PC-3 (cell line): ENCODE data around the gene EDEM1.

Source experiments
- EZH2 ChIP-seq: fragments of 300-600 bp; sonication (generic); IDR thresholded peaks from one replicate; pipeline ENCODE4 v1.6.1; 2017; ENCODE audit warnings: antibody characterized with exemption, mild to moderate bottlenecking, low read length; ENCODE audit not compliant: unreplicated experiment
- EZH2phosphoT487 ChIP-seq: fragments of 300-600 bp; sonication (generic); IDR thresholded peaks from 2 replicates; pipeline ENCODE4 v1.6.1; 2018; ENCODE audit warnings: mild to moderate bottlenecking, antibody characterized with exemption, low read length, borderline replicate concordance
- TF ChIP-seq, protein P1 (sequence below): fragments of 300-600 bp; sonication (generic); conservative IDR thresholded peaks from 2 replicates; pipeline ENCODE4 v1.5.1; 2017; ENCODE audit warnings: antibody characterized with exemption, low read depth, mild to moderate bottlenecking, low read length

DNA sequence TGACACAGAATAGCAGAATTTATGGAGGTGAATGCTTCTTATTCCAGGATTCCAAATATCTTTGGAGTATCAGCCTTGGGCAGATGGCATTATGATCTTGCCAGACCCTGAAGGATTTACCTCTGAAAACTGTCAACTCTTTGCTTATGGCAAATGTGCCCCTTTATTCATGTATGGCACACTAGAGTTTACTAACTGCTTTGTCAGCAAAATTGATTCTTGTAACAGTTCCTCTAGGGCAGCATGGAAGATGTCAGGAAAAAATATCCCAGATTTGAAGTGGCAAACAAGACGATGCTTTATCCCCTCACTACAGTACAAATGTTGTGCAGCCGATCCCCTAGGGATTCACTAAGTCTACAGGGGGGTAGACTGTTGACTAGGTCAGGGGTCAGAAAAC lies 79.7 kb downstream of the EDEM1 start:
- TF ChIP-seq, protein P1, sequence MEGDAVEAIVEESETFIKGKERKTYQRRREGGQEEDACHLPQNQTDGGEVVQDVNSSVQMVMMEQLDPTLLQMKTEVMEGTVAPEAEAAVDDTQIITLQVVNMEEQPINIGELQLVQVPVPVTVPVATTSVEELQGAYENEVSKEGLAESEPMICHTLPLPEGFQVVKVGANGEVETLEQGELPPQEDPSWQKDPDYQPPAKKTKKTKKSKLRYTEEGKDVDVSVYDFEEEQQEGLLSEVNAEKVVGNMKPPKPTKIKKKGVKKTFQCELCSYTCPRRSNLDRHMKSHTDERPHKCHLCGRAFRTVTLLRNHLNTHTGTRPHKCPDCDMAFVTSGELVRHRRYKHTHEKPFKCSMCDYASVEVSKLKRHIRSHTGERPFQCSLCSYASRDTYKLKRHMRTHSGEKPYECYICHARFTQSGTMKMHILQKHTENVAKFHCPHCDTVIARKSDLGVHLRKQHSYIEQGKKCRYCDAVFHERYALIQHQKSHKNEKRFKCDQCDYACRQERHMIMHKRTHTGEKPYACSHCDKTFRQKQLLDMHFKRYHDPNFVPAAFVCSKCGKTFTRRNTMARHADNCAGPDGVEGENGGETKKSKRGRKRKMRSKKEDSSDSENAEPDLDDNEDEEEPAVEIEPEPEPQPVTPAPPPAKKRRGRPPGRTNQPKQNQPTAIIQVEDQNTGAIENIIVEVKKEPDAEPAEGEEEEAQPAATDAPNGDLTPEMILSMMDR, result no peak
- TF ChIP-seq EZH2phosphoT487 (no peak), EZH2 (no peak)
